ENCODE measurements around the gene FOXD4L6.
"Not testable (repeated sequence)": the region's sequence is repeated elsewhere in the genome, so short reads cannot be mapped to it uniquely, and the experiment has no call there.

DNA sequence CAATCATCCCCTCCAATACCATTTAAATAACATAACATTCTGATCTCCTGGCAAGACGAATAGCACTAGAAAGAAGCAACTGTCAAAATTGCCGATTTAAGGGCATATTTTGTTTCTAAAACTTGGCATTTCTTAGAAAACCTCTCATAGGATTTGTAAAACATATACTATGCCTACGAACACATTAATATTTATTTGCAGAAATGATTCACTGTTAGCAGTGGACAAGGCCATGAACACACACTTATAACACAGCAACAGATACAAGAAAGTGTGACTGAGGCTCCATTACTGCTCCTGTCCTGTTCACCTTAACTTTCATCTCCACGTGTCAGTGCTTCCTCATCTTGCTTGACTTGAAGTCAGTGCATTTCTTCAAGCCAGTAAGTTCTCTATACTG, 46.1 kb downstream of the FOXD4L6 start:
- TF ChIP-seq, protein P1, sequence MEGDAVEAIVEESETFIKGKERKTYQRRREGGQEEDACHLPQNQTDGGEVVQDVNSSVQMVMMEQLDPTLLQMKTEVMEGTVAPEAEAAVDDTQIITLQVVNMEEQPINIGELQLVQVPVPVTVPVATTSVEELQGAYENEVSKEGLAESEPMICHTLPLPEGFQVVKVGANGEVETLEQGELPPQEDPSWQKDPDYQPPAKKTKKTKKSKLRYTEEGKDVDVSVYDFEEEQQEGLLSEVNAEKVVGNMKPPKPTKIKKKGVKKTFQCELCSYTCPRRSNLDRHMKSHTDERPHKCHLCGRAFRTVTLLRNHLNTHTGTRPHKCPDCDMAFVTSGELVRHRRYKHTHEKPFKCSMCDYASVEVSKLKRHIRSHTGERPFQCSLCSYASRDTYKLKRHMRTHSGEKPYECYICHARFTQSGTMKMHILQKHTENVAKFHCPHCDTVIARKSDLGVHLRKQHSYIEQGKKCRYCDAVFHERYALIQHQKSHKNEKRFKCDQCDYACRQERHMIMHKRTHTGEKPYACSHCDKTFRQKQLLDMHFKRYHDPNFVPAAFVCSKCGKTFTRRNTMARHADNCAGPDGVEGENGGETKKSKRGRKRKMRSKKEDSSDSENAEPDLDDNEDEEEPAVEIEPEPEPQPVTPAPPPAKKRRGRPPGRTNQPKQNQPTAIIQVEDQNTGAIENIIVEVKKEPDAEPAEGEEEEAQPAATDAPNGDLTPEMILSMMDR (conservative IDR thresholded peaks at IDR 0.05 in 1 of 2, IDR thresholded peaks at IDR 0.05 in 1 of 2; ENCODE audit: extremely low read depth in 1 of 2, insufficient read depth in 1 of 2, low read depth in 1 of 2, low read length in 2 of 2), result not testable (repeated sequence)
- not testable (repeated sequence) for TF ChIP-seq EZH2 (IDR thresholded peaks at IDR 0.05; ENCODE audit: borderline replicate concordance, low read length)

All from mammary epithelial cell (primary cell).